ENCODE data around the gene MEDAG. TPM values are rescaled to one million over a fixed set of nuclear protein-coding genes. Genes with fewer than 3 reads are reported as not detected.

Gene MEDAG
- total RNA-seq, 3 donors from 2014 or later (not counting 1 experiment from before 2014, with no cell fraction given): not detected

DNA sequence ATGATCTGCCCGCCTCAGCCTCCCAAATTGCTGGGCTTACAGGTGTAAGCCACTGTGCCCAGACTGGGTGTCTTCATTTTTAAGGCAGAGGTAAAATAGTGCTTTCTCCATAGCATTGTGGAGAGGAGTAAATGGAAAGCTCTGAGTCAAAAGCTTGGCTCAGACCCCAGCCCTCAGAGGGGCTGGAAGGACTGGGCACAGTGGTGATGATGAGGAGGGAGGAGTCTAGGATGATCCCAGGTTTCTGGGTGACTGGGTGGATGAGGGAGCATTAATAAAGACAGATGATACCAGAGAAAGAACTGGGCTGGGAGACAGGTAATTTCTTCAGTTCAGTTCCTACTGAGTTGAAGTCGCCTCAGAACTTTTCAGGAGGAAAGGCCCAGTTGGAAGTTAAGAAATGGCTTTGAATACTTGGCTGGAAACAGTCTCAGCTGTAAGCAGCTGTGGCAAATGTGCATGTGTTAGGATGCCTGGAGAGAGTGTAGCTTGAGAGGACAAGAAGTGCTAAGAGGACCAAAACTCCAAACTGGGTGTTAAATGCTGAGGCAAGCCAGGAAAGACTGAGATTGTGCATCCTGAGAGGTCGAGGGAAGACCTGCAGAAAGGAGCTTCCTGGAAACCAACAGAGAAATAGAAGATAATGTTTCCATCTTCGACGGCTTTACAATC lies 37.1 kb upstream of the MEDAG start:
- peaks cover 6% of the 10 kb centered on the region in 2 donors for H3K4me1 Mint-ChIP-seq
- 91% methylated on average over 5 of the region's 5 CpGs for WGBS (ENCODE audit: insufficient coverage)
- Histone ChIP-seq H3K27me3 (ENCODE audit: control insufficient read depth, insufficient read depth, low read length) (peaks cover 2% of the 10 kb centered on the region), H3K4me3 (ENCODE audit: low read length) (no peak overlapping the region), H3K27ac (ENCODE audit: low read length) (no peak overlapping the region), H3K4me1 (ENCODE audit: control insufficient read depth, insufficient read depth, low read length) (no peaks in the 10 kb centered on the region), H3K36me3 (ENCODE audit: control insufficient read depth, insufficient read depth, low read length) (no peaks in the 10 kb centered on the region), H3K9me3 (ENCODE audit: control insufficient read depth, insufficient read depth, low read length) (no peaks in the 10 kb centered on the region)
- no peaks in the 10 kb centered on the region for H3K9me3 Mint-ChIP-seq
- ATAC-seq: no peak
- TF ChIP-seq, protein P1, sequence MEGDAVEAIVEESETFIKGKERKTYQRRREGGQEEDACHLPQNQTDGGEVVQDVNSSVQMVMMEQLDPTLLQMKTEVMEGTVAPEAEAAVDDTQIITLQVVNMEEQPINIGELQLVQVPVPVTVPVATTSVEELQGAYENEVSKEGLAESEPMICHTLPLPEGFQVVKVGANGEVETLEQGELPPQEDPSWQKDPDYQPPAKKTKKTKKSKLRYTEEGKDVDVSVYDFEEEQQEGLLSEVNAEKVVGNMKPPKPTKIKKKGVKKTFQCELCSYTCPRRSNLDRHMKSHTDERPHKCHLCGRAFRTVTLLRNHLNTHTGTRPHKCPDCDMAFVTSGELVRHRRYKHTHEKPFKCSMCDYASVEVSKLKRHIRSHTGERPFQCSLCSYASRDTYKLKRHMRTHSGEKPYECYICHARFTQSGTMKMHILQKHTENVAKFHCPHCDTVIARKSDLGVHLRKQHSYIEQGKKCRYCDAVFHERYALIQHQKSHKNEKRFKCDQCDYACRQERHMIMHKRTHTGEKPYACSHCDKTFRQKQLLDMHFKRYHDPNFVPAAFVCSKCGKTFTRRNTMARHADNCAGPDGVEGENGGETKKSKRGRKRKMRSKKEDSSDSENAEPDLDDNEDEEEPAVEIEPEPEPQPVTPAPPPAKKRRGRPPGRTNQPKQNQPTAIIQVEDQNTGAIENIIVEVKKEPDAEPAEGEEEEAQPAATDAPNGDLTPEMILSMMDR (IDR thresholded peaks at IDR 0.05): no peak
- no peak overlapping the region for H3K27ac Mint-ChIP-seq
- H3K36me3 Mint-ChIP-seq: no peaks in the 10 kb centered on the region
- DNase-seq: no peak
- H3K27me3 Mint-ChIP-seq (ENCODE audit: low read depth in 2 of 2): peaks cover 3 to 10% of the 10 kb centered on the region in 2 donors
- no peak overlapping the region for H3K4me3 Mint-ChIP-seq
- intact Hi-C loops (cut with micrococcal nuclease): loop anchor here (10.0 kb wide), 1 partner anchor 494 kb away; no protein-coding TSS in a partner anchor

DNA sequence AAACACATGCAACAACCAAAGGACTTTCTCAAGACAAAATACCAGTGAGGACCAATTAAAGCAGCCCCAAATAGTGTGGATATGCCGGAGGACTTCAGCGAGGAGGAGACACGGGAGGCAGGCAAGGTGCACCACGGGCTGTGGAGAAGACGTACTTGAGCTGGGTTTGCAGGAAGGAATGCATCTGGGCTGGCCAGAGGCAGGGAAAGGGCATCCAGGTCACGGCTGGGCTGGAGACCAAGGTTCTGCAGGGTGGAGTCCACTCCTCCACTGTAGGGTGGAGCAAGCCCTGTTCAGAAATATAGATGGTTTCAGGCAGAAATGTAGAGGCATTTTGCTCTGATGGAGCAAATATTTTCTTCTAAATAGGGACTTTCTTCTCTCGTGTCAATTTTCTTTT lies 36.6 kb upstream of the MEDAG start:
- no peaks in the 10 kb centered on the region for H3K36me3 Mint-ChIP-seq
- H3K36me3 ChIP-seq (ENCODE audit: control insufficient read depth, insufficient read depth, low read length): no peaks in the 10 kb centered on the region
- TF ChIP-seq, protein P1 (IDR thresholded peaks at IDR 0.05): no peak
- no peaks in the 10 kb centered on the region for H3K4me1 ChIP-seq (ENCODE audit: control insufficient read depth, insufficient read depth, low read length)
- H3K4me3 ChIP-seq (ENCODE audit: low read length): no peak overlapping the region
- 89% methylated on average over 7 of the region's 7 CpGs for WGBS (ENCODE audit: insufficient coverage)
- peaks cover 7 to 10% of the 10 kb centered on the region in 2 donors for H3K27me3 Mint-ChIP-seq (ENCODE audit: low read depth in 2 of 2)
- no peak overlapping the region for H3K4me3 Mint-ChIP-seq
- H3K27ac ChIP-seq (ENCODE audit: low read length): no peak overlapping the region
- peaks cover 6% of the 10 kb centered on the region in 2 donors for H3K4me1 Mint-ChIP-seq
- no peaks in the 10 kb centered on the region for H3K9me3 Mint-ChIP-seq
- ATAC-seq (no peak), DNase-seq (no peak)
- intact Hi-C loops (cut with micrococcal nuclease): loop anchor here (10.0 kb wide), 1 partner anchor 495 kb away; no protein-coding TSS in a partner anchor
- no peaks in the 10 kb centered on the region for H3K9me3 ChIP-seq (ENCODE audit: control insufficient read depth, insufficient read depth, low read length)
- peaks cover 2% of the 10 kb centered on the region for H3K27me3 ChIP-seq (ENCODE audit: control insufficient read depth, insufficient read depth, low read length)
- no peak overlapping the region for H3K27ac Mint-ChIP-seq

DNA sequence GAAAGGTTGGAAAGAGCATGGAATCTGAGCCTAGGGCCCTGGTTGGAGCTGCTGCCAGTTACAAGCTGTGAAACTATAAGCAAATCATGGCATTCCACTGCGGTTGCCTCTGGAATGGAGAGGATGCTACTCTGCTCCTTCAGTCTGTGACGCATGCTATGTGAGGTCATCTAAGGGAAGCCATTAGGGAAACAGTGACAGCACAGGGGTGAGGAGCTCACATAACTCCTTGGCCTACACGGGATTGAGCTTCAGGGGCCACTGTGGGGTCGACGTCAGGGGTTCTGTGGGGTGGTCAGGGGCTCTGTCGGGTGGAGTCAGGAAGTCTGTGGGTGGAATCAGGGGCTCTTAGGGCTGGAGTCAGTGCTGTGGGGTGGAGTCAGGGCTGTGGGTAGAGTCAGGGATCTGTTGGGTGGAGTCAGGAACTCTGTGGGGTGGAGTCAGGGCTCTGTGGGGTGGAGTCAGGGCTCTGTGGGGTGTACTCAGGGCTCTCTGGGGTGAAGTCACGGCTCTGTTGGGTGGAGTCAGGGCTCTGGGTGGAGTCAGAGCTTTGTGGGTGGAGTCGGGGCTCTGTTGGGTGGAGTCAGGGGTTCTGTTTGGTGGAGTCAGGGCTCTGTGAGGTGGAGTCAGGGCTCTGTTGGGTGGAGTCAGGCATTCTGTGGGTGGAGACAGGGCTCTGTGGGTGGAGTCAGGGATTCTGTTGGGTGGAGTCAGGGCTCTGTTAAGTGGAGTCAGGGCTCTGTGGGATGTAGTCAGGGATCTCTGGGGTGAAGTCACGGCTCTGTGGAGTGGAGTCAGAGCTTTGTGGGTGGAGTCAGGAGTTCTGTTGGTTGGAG lies 35.8 kb upstream of the MEDAG start:
- no peaks in the 10 kb centered on the region for H3K9me3 Mint-ChIP-seq
- intact Hi-C loops (cut with micrococcal nuclease): no loop called here
- peak in 1 of 2 donors; percentile 22 for DNase-seq

More for the DNA sequence above, 35.8 kb upstream of the MEDAG start:
- ATAC-seq: peak; percentile 36 to 70 (median 46)
- no peaks in the 10 kb centered on the region for H3K36me3 ChIP-seq (ENCODE audit: control insufficient read depth, insufficient read depth, low read length)
- no peak overlapping the region for H3K27ac ChIP-seq (ENCODE audit: low read length)
- no peaks in the 10 kb centered on the region for H3K36me3 Mint-ChIP-seq
- H3K4me3 Mint-ChIP-seq: no peak overlapping the region
- no peaks in the 10 kb centered on the region for H3K9me3 ChIP-seq (ENCODE audit: control insufficient read depth, insufficient read depth, low read length)
- no peaks in the 10 kb centered on the region for H3K4me1 ChIP-seq (ENCODE audit: control insufficient read depth, insufficient read depth, low read length)
- H3K27me3 Mint-ChIP-seq (ENCODE audit: low read depth in 2 of 2): peaks cover 6 to 7% of the 10 kb centered on the region in 2 donors
- peaks cover 4% of the 10 kb centered on the region in 2 donors for H3K4me1 Mint-ChIP-seq
- TF ChIP-seq, protein P1 (IDR thresholded peaks at IDR 0.05): no peak
- WGBS (ENCODE audit: insufficient coverage): 82% methylated on average over 9 of the region's 9 CpGs
- no peak overlapping the region for H3K4me3 ChIP-seq (ENCODE audit: low read length)
- peaks cover 2% of the 10 kb centered on the region for H3K27me3 ChIP-seq (ENCODE audit: control insufficient read depth, insufficient read depth, low read length)
- H3K27ac Mint-ChIP-seq: no peak overlapping the region
